IPS DF 19.7 (cell line): Measurements from ENCODE around the gene ZNF319.
"Not testable (repeated sequence)": the region's sequence is repeated elsewhere in the genome, so short reads cannot be mapped to it uniquely, and the experiment has no call there.

Experiments used
- DNase-seq: peaks from one replicate; pipeline ENCODE4 v3.0.0-alpha.2; 2013; ENCODE audit warnings: low read depth, low spot score

ZNF319 gene

GRCh38 chr16:58022601-58023371 lies 22.3 kb upstream of the ZNF319 start:
- no peak for DNase-seq

GRCh38 chr16:58021661-58022551 lies 21.4 kb upstream of the ZNF319 start:
- DNase-seq, result no peak

- no peak for DNase-seq
Measured at GRCh38 chr16:58020628-58021521, 20.4 kb upstream of the ZNF319 start.

GRCh38 chr16:58019866-58020538 lies 19.5 kb upstream of the ZNF319 start:
- no peak for DNase-seq

GRCh38 chr16:58018803-58019202 lies 18.3 kb upstream of the ZNF319 start:
- DNase-seq, result no peak

GRCh38 chr16:58016840-58017446 lies 16.5 kb upstream of the ZNF319 start:
- no peak for DNase-seq

GRCh38 chr16:58013201-58013956 lies 12.9 kb upstream of the ZNF319 start:
- no peak for DNase-seq

- DNase-seq, result no peak
Measured at GRCh38 chr16:58012481-58012880, 12.0 kb upstream of the ZNF319 start.

GRCh38 chr16:58011652-58012051 lies 11.2 kb upstream of the ZNF319 start:
- no peak for DNase-seq

GRCh38 chr16:58010886-58011285 lies 10.4 kb upstream of the ZNF319 start:
- no peak for DNase-seq

GRCh38 chr16:58009856-58010416 lies 9.5 kb upstream of the ZNF319 start:
- DNase-seq, result no peak

GRCh38 chr16:58004736-58005135 lies 4.3 kb upstream of the ZNF319 start:
- not testable (repeated sequence) for DNase-seq

GRCh38 chr16:58002936-58003335 lies 2.5 kb upstream of the ZNF319 start:
- DNase-seq, result no peak

- no peak for DNase-seq
Measured at GRCh38 chr16:58002416-58002800, 1.9 kb upstream of the ZNF319 start.

- no peak for DNase-seq
Measured at GRCh38 chr16:58001781-58002415, 1.4 kb upstream of the ZNF319 start.

- no peak for DNase-seq
Measured at GRCh38 chr16:58000706-58001676, 519 bp upstream of the ZNF319 start, which contains the start of gene USB1. Gene USB1 (plus strand): TSS chr16:58001407. CDS start chr16:58001484, 77 bp downstream.

GRCh38 chr16:57999366-57999970 lies 1.0 kb downstream of the ZNF319 start:
- no peak for DNase-seq

GRCh38 chr16:57998992-57999365 lies 1.5 kb downstream of the ZNF319 start:
- no peak for DNase-seq
